H9 (cell line): ENCODE data around the gene YIPF4. TPM values are rescaled to one million over a fixed set of nuclear protein-coding genes. Genes with fewer than 3 reads are reported as not detected.

Experiments used
- DNase-seq: peaks from one replicate; pipeline ENCODE4 v3.0.0-alpha.2; 2017
- H2AFZ ChIP-seq: one replicate; pipeline ENCODE4 v1.6.1; 2013; ENCODE audit warnings: mild to moderate bottlenecking, low read length, control low read depth, moderate library complexity
- H2AK5ac ChIP-seq: 2 replicates; pipeline ENCODE4 v1.6.1; 2013; ENCODE audit warnings: low read length, control low read depth, mixed read lengths; ENCODE audit not compliant: insufficient read length
- H2BK120ac ChIP-seq: one replicate; pipeline ENCODE4 v1.6.1; 2013; ENCODE audit warnings: low read depth, mild to moderate bottlenecking, low read length, control low read depth, inconsistent platforms; ENCODE audit not compliant: poor library complexity, severe bottlenecking
- H2BK12ac ChIP-seq: 2 replicates; pipeline ENCODE4 v1.6.1; 2013; ENCODE audit warnings: low read length, control low read depth, mixed read lengths, low read depth; ENCODE audit not compliant: insufficient read length
- H2BK15ac ChIP-seq: 2 replicates; pipeline ENCODE4 v1.6.1; 2013; ENCODE audit warnings: low read depth, low read length, control low read depth
- H2BK20ac ChIP-seq: one replicate; pipeline ENCODE4 v1.6.1; 2013; ENCODE audit warnings: low read depth, mild to moderate bottlenecking, low read length, control low read depth, inconsistent platforms; ENCODE audit not compliant: poor library complexity, severe bottlenecking
- H2BK5ac ChIP-seq: 2 replicates; pipeline ENCODE4 v1.6.1; 2013; ENCODE audit warnings: low read length, control low read depth, mixed read lengths; ENCODE audit not compliant: insufficient read length
- H3K14ac ChIP-seq: 2 replicates; pipeline ENCODE4 v1.6.1; 2013; ENCODE audit warnings: low read length, control low read depth; ENCODE audit not compliant: insufficient read depth
- H3K18ac ChIP-seq: 2 replicates; pipeline ENCODE4 v1.6.1; 2013; ENCODE audit warnings: low read depth, mild to moderate bottlenecking, mixed read lengths, low read length, control low read depth; ENCODE audit not compliant: insufficient read length
- H3K23ac ChIP-seq: 2 replicates; pipeline ENCODE4 v1.6.1; 2013; ENCODE audit warnings: low read length, control low read depth, mixed read lengths, low read depth; ENCODE audit not compliant: insufficient read length
- H3K23me2 ChIP-seq: 2 replicates; pipeline ENCODE4 v1.6.1; 2013; ENCODE audit warnings: low read depth, mild to moderate bottlenecking, mixed read lengths, low read length, control low read depth; ENCODE audit not compliant: insufficient read length, poor library complexity, severe bottlenecking
- H3K27ac ChIP-seq: 2 replicates; pipeline ENCODE4 v1.5.1; 2013; ENCODE audit warnings: low read length, control low read depth, mixed read lengths, low read depth; ENCODE audit not compliant: insufficient read length
- H3K27me3 ChIP-seq: 2 replicates; pipeline ENCODE4 v1.6.1; 2013; ENCODE audit warnings: low read length, control low read depth, inconsistent platforms; ENCODE audit not compliant: insufficient read depth
- H3K4ac ChIP-seq: 2 replicates; pipeline ENCODE4 v1.6.1; 2013; ENCODE audit warnings: low read depth, mild to moderate bottlenecking, control low read depth, inconsistent platforms, low read length, moderate library complexity
- H3K4me1 ChIP-seq: 2 replicates; pipeline ENCODE4 v1.6.1; 2013; ENCODE audit warnings: low read length, control low read depth, inconsistent platforms; ENCODE audit not compliant: insufficient read depth
- H3K4me2 ChIP-seq: 2 replicates; pipeline ENCODE4 v1.6.1; 2013; ENCODE audit warnings: low read length, control low read depth, mixed read lengths; ENCODE audit not compliant: insufficient read length, insufficient read depth
- H3K56ac ChIP-seq: 2 replicates; pipeline ENCODE4 v1.6.1; 2013; ENCODE audit warnings: low read depth, mild to moderate bottlenecking, mixed read lengths, low read length, control low read depth; ENCODE audit not compliant: insufficient read length
- H3K79me1 ChIP-seq: 2 replicates; pipeline ENCODE4 v1.6.1; 2013; ENCODE audit warnings: low read depth, mild to moderate bottlenecking, moderate library complexity, low read length, control low read depth, inconsistent platforms; ENCODE audit not compliant: insufficient read depth, poor library complexity, severe bottlenecking
- H3K79me2 ChIP-seq: 2 replicates; pipeline ENCODE4 v1.6.1; 2013; ENCODE audit warnings: low read length, control low read depth, inconsistent platforms; ENCODE audit not compliant: insufficient read depth
- H3K9ac ChIP-seq: 2 replicates; pipeline ENCODE4 v1.6.1; 2013; ENCODE audit warnings: low read length, control low read depth, mixed read lengths; ENCODE audit not compliant: insufficient read length; ENCODE audit errors: extremely low read depth
- H3K9me3 ChIP-seq: one replicate; pipeline ENCODE4 v1.6.1; 2013; ENCODE audit warnings: low read depth, low read length, inconsistent platforms; ENCODE audit not compliant: control insufficient read depth
- H3T11ph ChIP-seq: one replicate; pipeline ENCODE4 v1.6.1; 2013; ENCODE audit warnings: mild to moderate bottlenecking, low read length, control low read depth, inconsistent platforms
- H4K20me1 ChIP-seq: one replicate; pipeline ENCODE4 v1.6.1; 2013; ENCODE audit not compliant: control insufficient read depth, insufficient read length, insufficient read depth
- H4K5ac ChIP-seq: 2 replicates; pipeline ENCODE4 v1.6.1; 2013; ENCODE audit warnings: low read depth, mild to moderate bottlenecking, mixed read lengths, low read length, control low read depth; ENCODE audit not compliant: insufficient read length
- H4K8ac ChIP-seq: replicated peaks from 2 replicates; pipeline ENCODE4 v1.6.1; 2013; ENCODE audit warnings: low read length, control low read depth, mixed read lengths, low read depth; ENCODE audit not compliant: insufficient read length
- H4K91ac ChIP-seq: 2 replicates; pipeline ENCODE4 v1.6.1; 2013; ENCODE audit warnings: low read depth, mild to moderate bottlenecking, moderate library complexity, mixed read lengths, low read length, control low read depth; ENCODE audit not compliant: insufficient read length
- H3K27ac Mint-ChIP-seq, 3 experiments: 2 replicates in 2 of 3; 3 replicates in 1 of 3; pipeline ENCODE4 v1.8.0; 2020 to 2021; ENCODE audit warnings: mixed read lengths in 3 of 3, mild to moderate bottlenecking in 1 of 3, moderate library complexity in 1 of 3
- H3K27me3 Mint-ChIP-seq: 2 replicates; pipeline ENCODE4 v1.8.0; 2021; ENCODE audit warnings: low read depth, mild to moderate bottlenecking, moderate library complexity, mixed read lengths
- H3K36me3 Mint-ChIP-seq, 3 experiments: 2 replicates in 2 of 3; 3 replicates in 1 of 3; pipeline ENCODE4 v1.8.0; 2020 to 2021; ENCODE audit warnings: low read depth in 3 of 3, mixed read lengths in 3 of 3; ENCODE audit not compliant: insufficient read depth in 1 of 3
- H3K4me1 Mint-ChIP-seq, 2 experiments: 2 replicates each; pipeline ENCODE4 v1.8.0; 2020; ENCODE audit warnings: mixed read lengths in 2 of 2
- H3K4me3 Mint-ChIP-seq, 2 experiments: 2 replicates in 1 of 2; 3 replicates in 1 of 2; pipeline ENCODE4 v1.8.0; 2020 to 2021; ENCODE audit warnings: mild to moderate bottlenecking in 2 of 2, mixed read lengths in 2 of 2, moderate library complexity in 1 of 2
- H3K9me3 Mint-ChIP-seq, 2 experiments: 2 replicates in 1 of 2; 3 replicates in 1 of 2; pipeline ENCODE4 v1.8.0; 2020; ENCODE audit warnings: mild to moderate bottlenecking in 2 of 2, mixed read lengths in 2 of 2, moderate library complexity in 1 of 2
- WGBS: extraction: QIAGEN DNeasy Blood & Tissue Kit; methylation state at CpG from one replicate; pipeline ENCODE4 v1.1.7; 2013; ENCODE audit warnings: missing lambda C conversion rate, low lambda C conversion rate, mixed read lengths; ENCODE audit not compliant: insufficient read length; ENCODE audit errors: extremely low coverage; 5-methylcytosine and 5-hydroxymethylcytosine counted together
- total RNA-seq: library from RNA; stranded (reverse); gene quantifications from 2 replicates; pipeline ENCODE4 v1.2.1, GENCODE V29; 2021
- TF ChIP-seq, protein P1 (sequence below): fragments of 200-600 bp; sonication (generic); conservative IDR thresholded peaks from 3 replicates; pipeline ENCODE4 v1.8.0; 2021; ENCODE audit warnings: antibody characterized with exemption, mild to moderate bottlenecking

The YIPF4 gene
- total RNA-seq, 1 experiment from 2014 or later, result 26.2 TPM

DNA sequence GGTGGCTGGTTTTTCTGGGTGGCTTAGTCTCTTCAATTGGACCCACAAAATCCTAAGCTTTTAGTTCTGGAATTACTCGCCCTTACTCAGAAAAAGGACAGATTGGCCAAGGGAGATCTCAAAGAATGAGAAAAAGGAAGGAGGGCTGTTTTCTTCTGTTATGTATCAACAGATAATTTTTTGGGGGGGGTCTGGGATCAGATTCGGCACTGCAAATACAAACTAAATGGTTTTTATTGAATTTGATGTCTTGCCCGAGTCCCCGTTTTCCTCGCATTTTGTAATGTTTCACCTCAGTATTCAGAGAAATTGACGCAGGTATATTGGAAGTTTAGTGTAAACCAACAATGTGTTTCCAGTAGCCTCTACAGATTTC is 762 bp downstream of the YIPF4 start:
- H3K27me3 Mint-ChIP-seq, result peaks cover 19% of the 10 kb centered on the region
- WGBS, result no CpG with 5 or more reads among the region's 6 CpGs
- H3K23ac ChIP-seq, result no peak overlapping the region
- H3K27ac ChIP-seq, result no peak overlapping the region
- no peaks in the 10 kb centered on the region; the same call in 1 of the 2 replicates for H3K79me2 ChIP-seq
- peaks cover 5 to 16% (median 15%) of the 10 kb centered on the region in 3 experiments; a peak in 6 of 7 replicates for H3K36me3 Mint-ChIP-seq
- no peak overlapping the region for H2BK5ac ChIP-seq
- H3K27me3 ChIP-seq, result no peaks in the 10 kb centered on the region
- H3T11ph ChIP-seq, result no peak overlapping the region
- H3K4me3 Mint-ChIP-seq, result peak overlapping the region; percentile 81 to 89
- H3K27ac Mint-ChIP-seq, result peak overlapping the region in 2 of 3 experiments; percentile 74 to 81; a peak in 4 of 7 replicates
- H3K9me3 ChIP-seq, result no peaks in the 10 kb centered on the region
- no peak overlapping the region for H2AFZ ChIP-seq
- H3K14ac ChIP-seq, result no peak overlapping the region
- H2BK120ac ChIP-seq, result no peak overlapping the region
- no peak overlapping the region for H3K4ac ChIP-seq
- no peak overlapping the region for H4K5ac ChIP-seq
- no peak overlapping the region for H3K18ac ChIP-seq
- H3K79me1 ChIP-seq, result no peaks in the 10 kb centered on the region
- no peaks in the 10 kb centered on the region for H3K4me1 ChIP-seq
- no peaks in the 10 kb centered on the region for H4K20me1 ChIP-seq
- H2BK15ac ChIP-seq, result no peak overlapping the region
- H4K91ac ChIP-seq, result no peak overlapping the region
- no peak overlapping the region for H2BK20ac ChIP-seq
- peak overlapping the region; percentile 41 for H3K9ac ChIP-seq
- peak overlapping the region; percentile 55 for H3K4me2 ChIP-seq
- DNase-seq, result no peak
- no peak overlapping the region for H2BK12ac ChIP-seq
- no peak overlapping the region for H3K56ac ChIP-seq
- H2AK5ac ChIP-seq, result no peak overlapping the region
- H3K9me3 Mint-ChIP-seq, result no peaks in the 10 kb centered on the region
- H4K8ac ChIP-seq, result no peak overlapping the region
- peaks cover 5 to 8% of the 10 kb centered on the region in 2 experiments; a peak in 3 of 4 replicates for H3K4me1 Mint-ChIP-seq
- H3K23me2 ChIP-seq, result no peaks in the 10 kb centered on the region
- TF ChIP-seq, protein P1, sequence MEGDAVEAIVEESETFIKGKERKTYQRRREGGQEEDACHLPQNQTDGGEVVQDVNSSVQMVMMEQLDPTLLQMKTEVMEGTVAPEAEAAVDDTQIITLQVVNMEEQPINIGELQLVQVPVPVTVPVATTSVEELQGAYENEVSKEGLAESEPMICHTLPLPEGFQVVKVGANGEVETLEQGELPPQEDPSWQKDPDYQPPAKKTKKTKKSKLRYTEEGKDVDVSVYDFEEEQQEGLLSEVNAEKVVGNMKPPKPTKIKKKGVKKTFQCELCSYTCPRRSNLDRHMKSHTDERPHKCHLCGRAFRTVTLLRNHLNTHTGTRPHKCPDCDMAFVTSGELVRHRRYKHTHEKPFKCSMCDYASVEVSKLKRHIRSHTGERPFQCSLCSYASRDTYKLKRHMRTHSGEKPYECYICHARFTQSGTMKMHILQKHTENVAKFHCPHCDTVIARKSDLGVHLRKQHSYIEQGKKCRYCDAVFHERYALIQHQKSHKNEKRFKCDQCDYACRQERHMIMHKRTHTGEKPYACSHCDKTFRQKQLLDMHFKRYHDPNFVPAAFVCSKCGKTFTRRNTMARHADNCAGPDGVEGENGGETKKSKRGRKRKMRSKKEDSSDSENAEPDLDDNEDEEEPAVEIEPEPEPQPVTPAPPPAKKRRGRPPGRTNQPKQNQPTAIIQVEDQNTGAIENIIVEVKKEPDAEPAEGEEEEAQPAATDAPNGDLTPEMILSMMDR, result no peak
